A549 (cell line): Measurements from ENCODE around the gene FOXE1. TPM values are rescaled to one million over a fixed set of nuclear protein-coding genes. Genes with fewer than 3 reads are reported as not detected.

Experiments used
- ATAC-seq, 2 experiments: fragments of 200-7000 bp in 1 of 2; fragments of >200 bp in 1 of 2; cut with Nextera tagmentation in 1 of 2; cut with Tn5 transposase in 1 of 2; 3 replicates each; pipeline versions ENCODE4 v1.8.0 to v1.9.1; 2018 to 2020; ENCODE audit warnings: mild to moderate bottlenecking in 1 of 2, moderate library complexity in 1 of 2
- CTCF ChIA-PET: fragments of 300-600 bp; sonication (Branson Sonifier 250); formaldehyde crosslinking; extraction: SDS; loops from one replicate; lab custom pipeline; 2021; ENCODE audit warnings: antibody characterized with exemption, inconsistent platforms; lab: Yijun Ruan, JAX
- POLR2A ChIA-PET: fragments of 350-600 bp; formaldehyde crosslinking; extraction: SDS; loops from one replicate; lab custom pipeline; 2021; ENCODE audit warnings: antibody characterized with exemption, inconsistent platforms; lab: Yijun Ruan, JAX
- DNase-seq, 2 experiments: peaks; one replicate each; pipeline versions ENCODE4 v3.0.0 to v3.0.0-alpha.2; 2011 to 2016; ENCODE audit warnings: low read depth in 1 of 2, low spot score in 1 of 2
- FAIRE-seq: peaks from 2 replicates; lab custom pipeline; 2011; peaks lifted over from hg19 to GRCh38; lab: Jason Lieb, UNC
- H3K27ac ChIP-seq, 2 experiments: fragments of >200 bp; sonication (Bioruptor Twin); formaldehyde crosslinking; 3 replicates each; pipeline ENCODE4 v1.5.1; 2016 to 2017
- H3K4me1 ChIP-seq: fragments of >200 bp; sonication (Bioruptor Twin); formaldehyde crosslinking; 3 replicates; pipeline ENCODE4 v1.6.1; 2016
- H3K4me2 ChIP-seq: fragments of >200 bp; sonication (Bioruptor Twin); formaldehyde crosslinking; 3 replicates; pipeline ENCODE4 v1.6.1; 2016
- H3K4me3 ChIP-seq: fragments of >200 bp; sonication (Bioruptor Twin); formaldehyde crosslinking; 3 replicates; pipeline ENCODE4 v1.5.1; 2016
- H3K9me3 ChIP-seq: fragments of >200 bp; sonication (Bioruptor Twin); formaldehyde crosslinking; 3 replicates; pipeline ENCODE4 v1.6.1; 2016
- BCL3 ChIP-seq: fragments of >200 bp; sonication (Bioruptor Twin); formaldehyde crosslinking; IDR thresholded peaks from 3 replicates; pipeline ENCODE4 v1.6.1; 2016
- BHLHE40 ChIP-seq: IDR thresholded peaks from 2 replicates; pipeline ENCODE4 v1.6.1; 2012; ENCODE audit warnings: low read depth, low read length, inconsistent platforms
- E2F6 ChIP-seq: IDR thresholded peaks from 2 replicates; pipeline ENCODE4 v1.6.1; 2012; ENCODE audit warnings: low read depth, borderline replicate concordance
- ESRRA ChIP-seq: fragments of 150-350 bp; IDR thresholded peaks from 2 replicates; pipeline ENCODE4 v1.6.1; 2014; ENCODE audit warnings: mild to moderate bottlenecking, low read length, borderline replicate concordance
- FOSB ChIP-seq: fragments of 250-450 bp; sonication (Bioruptor Pico); IDR thresholded peaks from 2 replicates; pipeline ENCODE4 v1.5.0; 2020; ENCODE audit warnings: mild to moderate bottlenecking, moderate library complexity
- GATA3 ChIP-seq: IDR thresholded peaks from 2 replicates; pipeline ENCODE4 v1.6.1; 2012; ENCODE audit warnings: borderline replicate concordance
- HES2 ChIP-seq: fragments of >200 bp; sonication (Bioruptor Twin); formaldehyde crosslinking; IDR thresholded peaks from 2 replicates; pipeline ENCODE4 v1.6.1; 2016
- HEYL ChIP-seq: fragments of 250-450 bp; sonication (Bioruptor Pico); IDR thresholded peaks from 2 replicates; pipeline ENCODE4 v1.8.0; 2021; ENCODE audit warnings: mild to moderate bottlenecking, moderate library complexity
- HOXA7 ChIP-seq: fragments of 250-450 bp; sonication (Bioruptor Pico); IDR thresholded peaks from 2 replicates; pipeline ENCODE4 v1.5.0; 2020; ENCODE audit warnings: mild to moderate bottlenecking, moderate library complexity
- MAZ ChIP-seq: fragments of 150-350 bp; IDR thresholded peaks from 2 replicates; pipeline ENCODE4 v1.6.1; 2014; ENCODE audit warnings: antibody characterized with exemption, low read depth, low read length, borderline replicate concordance
- NFE2L2 ChIP-seq: fragments of 150-350 bp; conservative IDR thresholded peaks from 2 replicates; pipeline ENCODE4 v1.6.1; 2014; ENCODE audit warnings: low read length
- RAD21 ChIP-seq, 2 experiments: fragments of >200 bp in 1 of 2; sonication (Bioruptor Twin) in 1 of 2; formaldehyde crosslinking in 1 of 2; IDR thresholded peaks in 1 of 2; conservative IDR thresholded peaks in 1 of 2; 2 replicates in 1 of 2; 3 replicates in 1 of 2; pipeline ENCODE4 v1.6.1; 2012 to 2018; ENCODE audit warnings: inconsistent platforms in 1 of 2
- SREBF2 ChIP-seq: fragments of 450-650 bp; IDR thresholded peaks from 2 replicates; pipeline ENCODE4 v1.6.1; 2014; ENCODE audit warnings: mild to moderate bottlenecking, moderate library complexity
- TFCP2L1 ChIP-seq: fragments of 250-450 bp; sonication (Bioruptor Pico); IDR thresholded peaks from 2 replicates; pipeline ENCODE4 v1.5.0; 2021; ENCODE audit warnings: mild to moderate bottlenecking
- TP53 ChIP-seq: fragments of 250-450 bp; sonication (Bioruptor Pico); IDR thresholded peaks from 2 replicates; pipeline ENCODE4 v1.5.0; 2021; ENCODE audit warnings: mild to moderate bottlenecking, moderate library complexity
- WGBS: methylation state at CpG from one replicate; pipeline ENCODE4 v1.1.6; 2017; ENCODE audit errors: missing lambda C conversion rate; 5-methylcytosine and 5-hydroxymethylcytosine counted together
- polyA plus RNA-seq, 4 experiments: library from polyadenylated mRNA; depleted of rRNA in 3 of 4; stranded (reverse); fragments of >200 nt; fragmentation: RNase III in 1 of 4; extraction: RNeasy Plus Mini Kit Qiagen cat#74134 plus additional on column Dnase treatment in 1 of 4; gene quantifications; 2 replicates in 3 of 4; 3 replicates in 1 of 4; pipeline ENCODE4 v1.2.3, GENCODE V29; 2011 to 2017
- TF ChIP-seq, protein P1 (sequence below): fragments of >200 bp; sonication (Bioruptor Twin); formaldehyde crosslinking; IDR thresholded peaks from 3 replicates; pipeline ENCODE4 v1.5.1; 2016
- TF ChIP-seq, protein P2 (sequence below): fragments of 150-350 bp; IDR thresholded peaks from 2 replicates; pipeline ENCODE4 v1.6.1; 2014; ENCODE audit warnings: low read depth, mild to moderate bottlenecking, low read length
- TF ChIP-seq, protein P3 (sequence below): IDR thresholded peaks from 2 replicates; pipeline ENCODE4 v1.6.1; 2012

Gene FOXE1
- polyA plus RNA-seq, 2 of the 4 experiments (the other 2 are of a cell fraction) = 5.5 to 6.3 TPM

GRCh38 chr9:97889941-97890887 lies 37.2 kb downstream of the FOXE1 start:
- no peaks in the 10 kb centered on the region for H3K4me1 ChIP-seq
- ATAC-seq = peak in 1 of 2 experiments; percentile 72; a peak in 3 of 6 replicates
- no peak overlapping the region for H3K4me3 ChIP-seq
- H3K9me3 ChIP-seq = no peaks in the 10 kb centered on the region
- H3K27ac ChIP-seq = no peak overlapping the region
- TF ChIP-seq RAD21 (conservative IDR thresholded peaks at IDR 0.05 in 1 of 2, IDR thresholded peaks at IDR 0.05 in 1 of 2) = no peak; a peak in 1 of 5 replicates
- TF ChIP-seq, protein P1, sequence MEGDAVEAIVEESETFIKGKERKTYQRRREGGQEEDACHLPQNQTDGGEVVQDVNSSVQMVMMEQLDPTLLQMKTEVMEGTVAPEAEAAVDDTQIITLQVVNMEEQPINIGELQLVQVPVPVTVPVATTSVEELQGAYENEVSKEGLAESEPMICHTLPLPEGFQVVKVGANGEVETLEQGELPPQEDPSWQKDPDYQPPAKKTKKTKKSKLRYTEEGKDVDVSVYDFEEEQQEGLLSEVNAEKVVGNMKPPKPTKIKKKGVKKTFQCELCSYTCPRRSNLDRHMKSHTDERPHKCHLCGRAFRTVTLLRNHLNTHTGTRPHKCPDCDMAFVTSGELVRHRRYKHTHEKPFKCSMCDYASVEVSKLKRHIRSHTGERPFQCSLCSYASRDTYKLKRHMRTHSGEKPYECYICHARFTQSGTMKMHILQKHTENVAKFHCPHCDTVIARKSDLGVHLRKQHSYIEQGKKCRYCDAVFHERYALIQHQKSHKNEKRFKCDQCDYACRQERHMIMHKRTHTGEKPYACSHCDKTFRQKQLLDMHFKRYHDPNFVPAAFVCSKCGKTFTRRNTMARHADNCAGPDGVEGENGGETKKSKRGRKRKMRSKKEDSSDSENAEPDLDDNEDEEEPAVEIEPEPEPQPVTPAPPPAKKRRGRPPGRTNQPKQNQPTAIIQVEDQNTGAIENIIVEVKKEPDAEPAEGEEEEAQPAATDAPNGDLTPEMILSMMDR = peak; percentile 50
- no peak overlapping the region for H3K4me2 ChIP-seq
- WGBS = 71% methylated on average over 9 of the region's 9 CpGs
- ChIA-PET CTCF (interaction anchor here (1.0 to 6.5 kb wide), 12 partner anchors 11 to 234 kb away, joined by 3 to 104 read pairs (median 5); partner anchors contain the start of gene TRMO), POLR2A (interaction anchor here (0.6 to 0.8 kb wide), 2 partner anchors 36 to 257 kb away, joined by 3 read pairs; partner anchors contain the start of gene NCBP1)
- no peak for FAIRE-seq
- peak; percentile 21 to 46 for DNase-seq

- Histone ChIP-seq H3K9me3 (no peaks in the 10 kb centered on the region), H3K27ac (no peak overlapping the region), H3K4me1 (no peaks in the 10 kb centered on the region), H3K4me2 (no peak overlapping the region)
- no peak for DNase-seq
- CTCF ChIA-PET = interaction anchor here (0.5 to 6.5 kb wide), 10 partner anchors 10 to 1027 kb away, joined by 3 to 104 read pairs (median 4); partner anchors contain the start of genes FOXE1 and TRMO
- no peak for FAIRE-seq
- 85% methylated on average over 4 of the region's 5 CpGs for WGBS
- TF ChIP-seq GATA3 (no peak), TP53 (CRISPR knock-in tag) (no peak), HEYL (no peak), SREBF2 (no peak)
- TF ChIP-seq, protein P2, sequence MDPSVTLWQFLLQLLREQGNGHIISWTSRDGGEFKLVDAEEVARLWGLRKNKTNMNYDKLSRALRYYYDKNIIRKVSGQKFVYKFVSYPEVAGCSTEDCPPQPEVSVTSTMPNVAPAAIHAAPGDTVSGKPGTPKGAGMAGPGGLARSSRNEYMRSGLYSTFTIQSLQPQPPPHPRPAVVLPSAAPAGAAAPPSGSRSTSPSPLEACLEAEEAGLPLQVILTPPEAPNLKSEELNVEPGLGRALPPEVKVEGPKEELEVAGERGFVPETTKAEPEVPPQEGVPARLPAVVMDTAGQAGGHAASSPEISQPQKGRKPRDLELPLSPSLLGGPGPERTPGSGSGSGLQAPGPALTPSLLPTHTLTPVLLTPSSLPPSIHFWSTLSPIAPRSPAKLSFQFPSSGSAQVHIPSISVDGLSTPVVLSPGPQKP = no peak
- TF ChIP-seq, all 56 proteins: peak for 0
- no peak for ATAC-seq
- POLR2A ChIA-PET = no interaction called here
- no peak overlapping the region for H3K4me3 ChIP-seq
These were observed 38.7 kb downstream of the FOXE1 start for GRCh38 chr9:97891736-97892135.

DNA sequence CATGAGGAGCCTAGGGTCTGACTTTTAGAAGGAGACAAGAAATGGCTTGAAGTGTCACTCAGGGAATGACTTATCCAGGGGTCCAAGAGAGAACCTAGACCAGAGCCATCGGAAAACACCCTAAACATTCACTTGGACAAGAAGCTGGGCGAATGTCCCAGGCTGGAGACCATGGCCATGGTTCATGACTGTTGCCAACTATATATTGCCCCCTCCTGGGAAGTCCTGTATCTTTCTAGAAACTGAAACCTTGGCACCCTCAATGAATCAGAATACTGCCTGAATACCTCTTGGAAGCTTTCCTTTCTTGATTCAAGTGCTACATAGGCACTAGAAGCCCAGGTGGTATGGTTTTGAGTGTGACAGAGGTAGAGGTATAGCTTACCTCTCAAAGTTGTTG lies 39.4 kb downstream of the FOXE1 start:
- no peak overlapping the region for H3K4me3 ChIP-seq
- H3K4me1 ChIP-seq = no peaks in the 10 kb centered on the region
- ChIA-PET CTCF (interaction anchor here (0.5 to 6.5 kb wide), 11 partner anchors 9 to 1028 kb away, joined by 3 to 104 read pairs (median 4); partner anchors contain the start of genes FOXE1 and TRMO), POLR2A (interaction anchor here (0.6 kb wide), 1 partner anchor 41 kb away, joined by 12 read pairs; no protein-coding TSS in a partner anchor)
- TF ChIP-seq RAD21 (conservative IDR thresholded peaks at IDR 0.05 in 1 of 2, IDR thresholded peaks at IDR 0.05 in 1 of 2) (peak in 1 of 2 experiments; percentile 34; a peak in 2 of 5 replicates), MAZ (no peak), E2F6 (no peak), BCL3 (no peak), SREBF2 (no peak), BHLHE40 (no peak), HEYL (no peak), NFE2L2 (no peak), HOXA7 (CRISPR knock-in tag) (no peak), FOSB (CRISPR knock-in tag) (no peak), HES2 (no peak), TFCP2L1 (CRISPR knock-in tag) (no peak), ESRRA (no peak)
- TF ChIP-seq, protein P3, sequence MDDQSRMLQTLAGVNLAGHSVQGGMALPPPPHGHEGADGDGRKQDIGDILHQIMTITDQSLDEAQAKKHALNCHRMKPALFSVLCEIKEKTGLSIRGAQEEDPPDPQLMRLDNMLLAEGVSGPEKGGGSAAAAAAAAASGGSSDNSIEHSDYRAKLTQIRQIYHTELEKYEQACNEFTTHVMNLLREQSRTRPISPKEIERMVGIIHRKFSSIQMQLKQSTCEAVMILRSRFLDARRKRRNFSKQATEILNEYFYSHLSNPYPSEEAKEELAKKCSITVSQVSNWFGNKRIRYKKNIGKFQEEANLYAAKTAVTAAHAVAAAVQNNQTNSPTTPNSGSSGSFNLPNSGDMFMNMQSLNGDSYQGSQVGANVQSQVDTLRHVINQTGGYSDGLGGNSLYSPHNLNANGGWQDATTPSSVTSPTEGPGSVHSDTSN = no peak
- TF ChIP-seq, protein P1 = 0 out of 3 replicates have a peak, but pooled peaks have one; percentile 12
- H3K4me2 ChIP-seq = no peak overlapping the region
- H3K27ac ChIP-seq = no peak overlapping the region
- H3K9me3 ChIP-seq = no peaks in the 10 kb centered on the region
- FAIRE-seq (no peak), ATAC-seq (peak in 1 of 2 experiments; percentile 49; a peak in 3 of 6 replicates), DNase-seq (no peak)
- WGBS = 62% methylated on average over 2 of the region's 2 CpGs
